ENCODE measurements around the gene MCTP2. TPM values are rescaled to one million over a fixed set of nuclear protein-coding genes. Genes with fewer than 3 reads are reported as not detected.

The MCTP2 gene
- total and polyA plus RNA-seq, 12 donors = 0.24 to 8.3 (median 0.89) TPM

GRCh38 chr15:94203306-94203705 lies 28.1 kb upstream of the MCTP2 start:
- intact Hi-C loops (cut with DNase I) = no loop called here
- peaks cover 0 to 13% (median 0%) of the 10 kb centered on the region in 9 donors for H3K4me1 ChIP-seq
- no peaks in the 10 kb centered on the region for H3K9me3 ChIP-seq
- DNase-seq = no peak
- 53% methylated on average over 3 of the region's 3 CpGs for WGBS, 2 donors
- no peaks in the 10 kb centered on the region for H3K36me3 ChIP-seq
- peaks cover 0 to 13% (median 0%) of the 10 kb centered on the region in 7 donors for H3K27me3 ChIP-seq
- no peak overlapping the region for H3K27ac ChIP-seq
- no peak overlapping the region for H3K4me3 ChIP-seq
- no peak for ATAC-seq
- no peak for TF ChIP-seq CTCF (IDR thresholded peaks at IDR 0.05)

DNA sequence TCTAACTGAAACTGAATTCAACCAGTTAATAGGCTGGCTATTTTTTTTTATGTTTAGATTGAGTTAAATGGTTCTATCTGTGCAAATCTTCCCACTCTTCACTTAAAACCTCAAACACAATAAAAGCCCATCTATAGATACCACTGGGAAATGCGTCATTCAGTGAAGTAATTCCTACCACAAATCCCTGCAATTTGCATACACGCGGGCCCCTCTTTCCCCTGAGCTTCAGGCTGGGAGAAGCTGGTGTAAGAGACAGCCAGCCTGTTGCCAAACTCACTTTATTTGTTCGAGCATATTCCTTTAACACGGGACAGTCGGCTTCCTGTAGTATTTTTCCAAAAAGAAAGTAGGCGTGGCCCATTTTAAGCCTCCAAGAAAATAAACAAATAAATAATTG lies 26.0 kb upstream of the MCTP2 start:
- 75 to 77% methylated on average over 7 of the region's 7 CpGs for WGBS, 2 donors
- TF ChIP-seq CTCF (IDR thresholded peaks at IDR 0.05) = no peak
- H3K4me1 ChIP-seq = peaks cover 0 to 13% (median 0%) of the 10 kb centered on the region in 9 donors
- peaks cover 0 to 3% (median 0%) of the 10 kb centered on the region in 11 donors for H3K9me3 ChIP-seq
- ATAC-seq (no peak), DNase-seq (no peak)
- H3K27me3 ChIP-seq = peaks cover 0 to 13% (median 0%) of the 10 kb centered on the region in 7 donors
- intact Hi-C loops (cut with DNase I) = no loop called here
- no peak overlapping the region for H3K4me3 ChIP-seq
- no peaks in the 10 kb centered on the region for H3K36me3 ChIP-seq
- H3K27ac ChIP-seq = peak overlapping the region in 1 of 10 donors; percentile 78

DNA sequence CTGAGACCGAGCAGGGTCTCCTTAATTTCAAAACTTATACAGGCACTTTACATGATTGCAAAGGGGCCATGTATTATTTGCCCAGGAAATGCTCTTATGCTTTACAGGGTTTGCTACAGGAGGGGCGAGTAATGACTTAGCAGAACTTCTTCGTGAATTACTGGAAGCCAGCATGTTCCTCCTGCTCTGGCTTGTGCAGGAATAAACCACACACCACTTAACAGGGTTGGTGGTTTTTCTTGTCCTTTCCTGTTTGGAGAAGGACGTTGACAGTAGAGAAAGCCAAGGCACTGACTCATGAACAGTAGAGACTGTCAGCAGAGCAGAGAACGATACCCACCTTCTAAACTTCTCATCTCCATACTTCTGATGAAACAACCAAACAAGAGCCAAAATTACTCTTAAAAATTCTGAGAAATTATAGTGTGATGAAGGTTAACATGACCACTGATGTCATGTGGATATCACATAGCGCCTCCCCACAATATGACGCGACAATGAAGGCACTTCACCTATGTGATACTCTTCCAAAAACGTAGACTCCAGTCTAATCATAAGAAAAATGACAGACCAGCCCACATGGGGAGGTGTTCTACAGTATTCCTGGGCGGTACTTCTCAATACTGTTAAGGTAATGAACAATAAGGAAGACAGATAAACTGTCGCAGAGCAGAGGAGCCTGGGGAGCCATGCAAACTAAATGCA lies 24.7 kb upstream of the MCTP2 start:
- 75 to 80% methylated on average over 11 of the region's 11 CpGs for WGBS, 2 donors
- no peak for TF ChIP-seq CTCF (IDR thresholded peaks at IDR 0.05)
- peaks cover 0 to 13% (median 0%) of the 10 kb centered on the region in 7 donors for H3K27me3 ChIP-seq
- DNase-seq (no peak), ATAC-seq (peak in 2 of 8 donors; percentile 42 to 53)
- no peaks in the 10 kb centered on the region for H3K36me3 ChIP-seq
- H3K9me3 ChIP-seq = peaks cover 0 to 3% (median 0%) of the 10 kb centered on the region in 11 donors
- H3K4me1 ChIP-seq = peaks cover 0 to 13% (median 0%) of the 10 kb centered on the region in 9 donors
- H3K4me3 ChIP-seq = peak overlapping the region in 1 of 10 donors; percentile 18
- H3K27ac ChIP-seq = peak overlapping the region in 1 of 10 donors; percentile 78
- intact Hi-C loops (cut with DNase I) = no loop called here

- 68 to 71% methylated on average over 5 of the region's 5 CpGs for WGBS, 2 donors
- Histone ChIP-seq H3K27ac (no peak overlapping the region), H3K36me3 (no peaks in the 10 kb centered on the region), H3K4me3 (no peak overlapping the region), H3K9me3 (peaks cover 0 to 7% (median 0%) of the 10 kb centered on the region in 11 donors), H3K27me3 (peaks cover 0 to 11% (median 0%) of the 10 kb centered on the region in 7 donors), H3K4me1 (no peaks in the 10 kb centered on the region)
- no peak for DNase-seq
- intact Hi-C loops (cut with DNase I) = no loop called here
- no peak for ATAC-seq
- no peak for TF ChIP-seq CTCF (IDR thresholded peaks at IDR 0.05)
Measured at GRCh38 chr15:94212291-94212690, 19.1 kb upstream of the MCTP2 start.

Measured in heart right ventricle (tissue), 16 donors.